Measurements from ENCODE around the gene DNAJC12.
"Not testable (repeated sequence)": the region's sequence is repeated elsewhere in the genome, so short reads cannot be mapped to it uniquely, and the experiment has no call there.

The DNAJC12 gene

DNA sequence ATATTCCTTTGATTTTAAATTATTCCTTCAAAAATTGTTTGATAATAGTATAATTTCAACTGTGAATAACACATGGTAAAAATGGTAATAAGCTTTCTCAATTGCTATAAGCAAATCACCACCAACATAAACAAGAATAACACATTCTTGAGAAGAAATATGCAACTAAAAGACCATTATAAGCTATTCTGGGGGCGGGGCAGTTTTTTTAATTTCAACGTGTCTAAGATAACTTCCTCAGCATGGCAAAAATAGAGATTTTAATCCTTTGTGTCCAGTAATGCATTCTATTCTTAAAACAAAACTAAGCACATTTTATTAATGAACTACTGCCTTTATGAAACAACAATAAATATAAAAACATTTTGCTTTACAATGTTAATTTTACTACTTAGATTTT lies 1.5 kb downstream of the DNAJC12 start (continued):
- TF ChIP-seq OSR1 (CRISPR knock-in tag; IDR thresholded peaks at IDR 0.05) (no peak), GLIS3 (CRISPR knock-in tag; IDR thresholded peaks at IDR 0.05) (no peak), PPARA (CRISPR knock-in tag; IDR thresholded peaks at IDR 0.05; ENCODE audit: borderline replicate concordance) (no peak), ZC3H10 (CRISPR knock-in tag; IDR thresholded peaks at IDR 0.05) (no peak), ZNF8 (CRISPR knock-in tag; IDR thresholded peaks at IDR 0.05) (no peak), SNAI2 (CRISPR knock-in tag; IDR thresholded peaks at IDR 0.05) (no peak)
- TF ChIP-seq, protein P1, sequence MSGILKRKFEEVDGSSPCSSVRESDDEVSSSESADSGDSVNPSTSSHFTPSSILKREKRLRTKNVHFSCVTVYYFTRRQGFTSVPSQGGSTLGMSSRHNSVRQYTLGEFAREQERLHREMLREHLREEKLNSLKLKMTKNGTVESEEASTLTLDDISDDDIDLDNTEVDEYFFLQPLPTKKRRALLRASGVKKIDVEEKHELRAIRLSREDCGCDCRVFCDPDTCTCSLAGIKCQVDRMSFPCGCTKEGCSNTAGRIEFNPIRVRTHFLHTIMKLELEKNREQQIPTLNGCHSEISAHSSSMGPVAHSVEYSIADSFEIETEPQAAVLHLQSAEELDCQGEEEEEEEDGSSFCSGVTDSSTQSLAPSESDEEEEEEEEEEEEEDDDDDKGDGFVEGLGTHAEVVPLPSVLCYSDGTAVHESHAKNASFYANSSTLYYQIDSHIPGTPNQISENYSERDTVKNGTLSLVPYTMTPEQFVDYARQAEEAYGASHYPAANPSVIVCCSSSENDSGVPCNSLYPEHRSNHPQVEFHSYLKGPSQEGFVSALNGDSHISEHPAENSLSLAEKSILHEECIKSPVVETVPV (CRISPR knock-in tag; IDR thresholded peaks at IDR 0.05) = no peak

DNA sequence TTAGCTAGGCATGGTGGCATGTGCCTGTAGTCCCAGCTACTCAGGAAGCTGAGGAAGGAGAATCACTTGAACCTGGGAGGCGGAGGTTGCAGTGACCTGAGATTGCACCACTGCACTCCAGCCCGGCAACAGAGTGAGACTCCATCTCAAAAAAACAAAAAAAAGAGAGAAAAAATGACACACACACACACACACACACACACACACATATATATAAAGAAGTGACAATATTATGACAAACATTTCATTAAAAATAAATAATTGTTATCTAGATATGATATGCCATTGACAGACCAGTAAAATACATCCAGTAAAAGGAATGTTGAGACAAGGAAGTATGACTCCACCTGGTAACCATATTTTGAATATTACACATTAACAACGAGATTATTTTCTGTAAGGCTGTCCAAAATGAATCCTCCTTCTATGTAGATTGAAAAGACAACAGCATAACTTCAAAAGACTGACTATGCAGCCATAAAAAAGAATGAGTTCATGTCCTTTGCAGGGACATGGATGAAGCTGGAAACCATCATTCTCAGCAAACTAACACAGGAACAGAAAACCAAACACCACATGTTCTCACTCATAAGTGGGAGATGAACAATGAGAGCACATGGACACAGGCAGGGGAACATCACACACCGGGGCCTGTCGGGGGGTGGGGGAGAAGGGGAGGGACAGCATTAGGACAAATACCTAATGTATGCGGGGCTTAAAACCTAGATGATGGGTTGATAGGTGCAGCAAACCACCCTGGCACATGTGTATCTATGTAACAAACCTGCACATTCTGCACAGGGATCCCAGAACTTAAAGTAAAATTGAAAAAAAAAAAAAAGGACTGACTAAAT lies 2.2 kb downstream of the DNAJC12 start:
- not testable (repeated sequence) for ATAC-seq

DNA sequence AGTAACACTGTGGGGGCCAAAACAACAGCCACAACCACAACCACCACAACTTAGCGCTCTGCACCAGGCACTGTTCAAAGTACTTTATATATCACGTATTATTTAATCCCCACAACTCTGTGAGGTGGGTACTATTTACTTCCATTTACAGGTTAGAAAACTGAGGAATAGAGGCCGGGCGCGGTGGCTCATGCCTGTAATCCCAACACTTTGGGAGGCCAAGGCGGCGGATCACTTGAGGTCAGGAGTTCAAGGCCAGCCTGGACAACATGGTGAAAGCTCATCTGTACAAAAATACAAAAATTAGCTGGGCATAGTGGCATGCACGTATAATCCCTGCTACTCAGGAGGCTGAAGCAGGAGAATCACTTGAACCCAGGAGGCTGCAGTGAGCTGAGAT lies 3.6 kb downstream of the DNAJC12 start:
- no peak for ATAC-seq
- no peak for TF ChIP-seq ZFP30 (CRISPR knock-in tag; IDR thresholded peaks at IDR 0.05)
- TF ChIP-seq, protein P2, sequence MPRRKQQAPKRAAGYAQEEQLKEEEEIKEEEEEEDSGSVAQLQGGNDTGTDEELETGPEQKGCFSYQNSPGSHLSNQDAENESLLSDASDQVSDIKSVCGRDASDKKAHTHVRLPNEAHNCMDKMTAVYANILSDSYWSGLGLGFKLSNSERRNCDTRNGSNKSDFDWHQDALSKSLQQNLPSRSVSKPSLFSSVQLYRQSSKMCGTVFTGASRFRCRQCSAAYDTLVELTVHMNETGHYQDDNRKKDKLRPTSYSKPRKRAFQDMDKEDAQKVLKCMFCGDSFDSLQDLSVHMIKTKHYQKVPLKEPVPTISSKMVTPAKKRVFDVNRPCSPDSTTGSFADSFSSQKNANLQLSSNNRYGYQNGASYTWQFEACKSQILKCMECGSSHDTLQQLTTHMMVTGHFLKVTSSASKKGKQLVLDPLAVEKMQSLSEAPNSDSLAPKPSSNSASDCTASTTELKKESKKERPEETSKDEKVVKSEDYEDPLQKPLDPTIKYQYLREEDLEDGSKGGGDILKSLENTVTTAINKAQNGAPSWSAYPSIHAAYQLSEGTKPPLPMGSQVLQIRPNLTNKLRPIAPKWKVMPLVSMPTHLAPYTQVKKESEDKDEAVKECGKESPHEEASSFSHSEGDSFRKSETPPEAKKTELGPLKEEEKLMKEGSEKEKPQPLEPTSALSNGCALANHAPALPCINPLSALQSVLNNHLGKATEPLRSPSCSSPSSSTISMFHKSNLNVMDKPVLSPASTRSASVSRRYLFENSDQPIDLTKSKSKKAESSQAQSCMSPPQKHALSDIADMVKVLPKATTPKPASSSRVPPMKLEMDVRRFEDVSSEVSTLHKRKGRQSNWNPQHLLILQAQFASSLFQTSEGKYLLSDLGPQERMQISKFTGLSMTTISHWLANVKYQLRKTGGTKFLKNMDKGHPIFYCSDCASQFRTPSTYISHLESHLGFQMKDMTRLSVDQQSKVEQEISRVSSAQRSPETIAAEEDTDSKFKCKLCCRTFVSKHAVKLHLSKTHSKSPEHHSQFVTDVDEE (CRISPR knock-in tag; IDR thresholded peaks at IDR 0.05) = no peak
- TF ChIP-seq BACH2 (CRISPR knock-in tag; IDR thresholded peaks at IDR 0.05; ENCODE audit: borderline replicate concordance) = no peak
- TF ChIP-seq, protein P3, sequence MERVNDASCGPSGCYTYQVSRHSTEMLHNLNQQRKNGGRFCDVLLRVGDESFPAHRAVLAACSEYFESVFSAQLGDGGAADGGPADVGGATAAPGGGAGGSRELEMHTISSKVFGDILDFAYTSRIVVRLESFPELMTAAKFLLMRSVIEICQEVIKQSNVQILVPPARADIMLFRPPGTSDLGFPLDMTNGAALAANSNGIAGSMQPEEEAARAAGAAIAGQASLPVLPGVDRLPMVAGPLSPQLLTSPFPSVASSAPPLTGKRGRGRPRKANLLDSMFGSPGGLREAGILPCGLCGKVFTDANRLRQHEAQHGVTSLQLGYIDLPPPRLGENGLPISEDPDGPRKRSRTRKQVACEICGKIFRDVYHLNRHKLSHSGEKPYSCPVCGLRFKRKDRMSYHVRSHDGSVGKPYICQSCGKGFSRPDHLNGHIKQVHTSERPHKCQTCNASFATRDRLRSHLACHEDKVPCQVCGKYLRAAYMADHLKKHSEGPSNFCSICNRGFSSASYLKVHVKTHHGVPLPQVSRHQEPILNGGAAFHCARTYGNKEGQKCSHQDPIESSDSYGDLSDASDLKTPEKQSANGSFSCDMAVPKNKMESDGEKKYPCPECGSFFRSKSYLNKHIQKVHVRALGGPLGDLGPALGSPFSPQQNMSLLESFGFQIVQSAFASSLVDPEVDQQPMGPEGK (CRISPR knock-in tag; IDR thresholded peaks at IDR 0.05; ENCODE audit: borderline replicate concordance) = no peak
- TF ChIP-seq TOX (CRISPR knock-in tag; IDR thresholded peaks at IDR 0.05; ENCODE audit: borderline replicate concordance) = no peak
- TF ChIP-seq SNAI2 (CRISPR knock-in tag; IDR thresholded peaks at IDR 0.05) = no peak
- TF ChIP-seq, protein P1 (CRISPR knock-in tag; IDR thresholded peaks at IDR 0.05) = no peak
- TF ChIP-seq OSR1 (CRISPR knock-in tag; IDR thresholded peaks at IDR 0.05) = no peak
- no peak for TF ChIP-seq PPARA (CRISPR knock-in tag; IDR thresholded peaks at IDR 0.05; ENCODE audit: borderline replicate concordance)
- TF ChIP-seq GLIS3 (CRISPR knock-in tag; IDR thresholded peaks at IDR 0.05) = no peak
- TF ChIP-seq TCF4 (CRISPR knock-in tag; IDR thresholded peaks at IDR 0.05; ENCODE audit: borderline replicate concordance) = no peak
- TF ChIP-seq ZNF8 (CRISPR knock-in tag; IDR thresholded peaks at IDR 0.05) = no peak
- TF ChIP-seq ARNTL (CRISPR knock-in tag; IDR thresholded peaks at IDR 0.05; ENCODE audit: borderline replicate concordance, low read depth) = no peak
- TF ChIP-seq ZC3H10 (CRISPR knock-in tag; IDR thresholded peaks at IDR 0.05) = no peak
- TF ChIP-seq ZFP3 (CRISPR knock-in tag; IDR thresholded peaks at IDR 0.05) = no peak
- no peak for TF ChIP-seq CSDC2 (CRISPR knock-in tag; IDR thresholded peaks at IDR 0.05)
- TF ChIP-seq, protein P4, sequence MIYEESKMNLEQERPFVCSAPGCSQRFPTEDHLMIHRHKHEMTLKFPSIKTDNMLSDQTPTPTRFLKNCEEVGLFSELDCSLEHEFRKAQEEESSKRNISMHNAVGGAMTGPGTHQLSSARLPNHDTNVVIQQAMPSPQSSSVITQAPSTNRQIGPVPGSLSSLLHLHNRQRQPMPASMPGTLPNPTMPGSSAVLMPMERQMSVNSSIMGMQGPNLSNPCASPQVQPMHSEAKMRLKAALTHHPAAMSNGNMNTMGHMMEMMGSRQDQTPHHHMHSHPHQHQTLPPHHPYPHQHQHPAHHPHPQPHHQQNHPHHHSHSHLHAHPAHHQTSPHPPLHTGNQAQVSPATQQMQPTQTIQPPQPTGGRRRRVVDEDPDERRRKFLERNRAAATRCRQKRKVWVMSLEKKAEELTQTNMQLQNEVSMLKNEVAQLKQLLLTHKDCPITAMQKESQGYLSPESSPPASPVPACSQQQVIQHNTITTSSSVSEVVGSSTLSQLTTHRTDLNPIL (CRISPR knock-in tag; IDR thresholded peaks at IDR 0.05; ENCODE audit: low read depth) = no peak

DNA sequence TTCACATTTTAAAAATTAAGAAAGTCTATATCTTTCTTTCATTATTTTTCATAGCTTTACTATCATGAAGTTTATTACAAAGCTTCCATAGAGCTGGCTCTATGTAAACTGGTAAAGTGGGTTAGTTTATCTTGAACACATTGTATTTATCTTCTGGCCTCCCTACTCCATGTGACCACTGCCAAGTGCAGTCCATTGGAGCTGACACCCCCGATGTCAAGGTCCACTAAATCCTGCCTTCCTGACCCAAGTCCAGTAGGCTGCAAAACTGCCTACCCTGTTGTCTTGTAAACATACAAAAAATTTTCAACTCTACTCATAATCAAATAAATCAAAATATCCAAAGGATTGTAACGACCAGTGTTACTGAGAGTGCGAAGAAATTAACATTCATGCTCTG lies 10.2 kb downstream of the DNAJC12 start:
- ATAC-seq = no peak
- TF ChIP-seq GLIS3 (CRISPR knock-in tag; IDR thresholded peaks at IDR 0.05) (no peak), TCF4 (CRISPR knock-in tag; IDR thresholded peaks at IDR 0.05; ENCODE audit: borderline replicate concordance) (no peak), BACH2 (CRISPR knock-in tag; IDR thresholded peaks at IDR 0.05; ENCODE audit: borderline replicate concordance) (no peak), RARB (CRISPR knock-in tag; IDR thresholded peaks at IDR 0.05) (no peak), ISL1 (CRISPR knock-in tag; IDR thresholded peaks at IDR 0.05) (no peak)
- TF ChIP-seq, protein P3 (CRISPR knock-in tag; IDR thresholded peaks at IDR 0.05; ENCODE audit: borderline replicate concordance) = no peak
- TF ChIP-seq, protein P2 (CRISPR knock-in tag; IDR thresholded peaks at IDR 0.05) = no peak

Measured in SK-N-SH treated with all-trans-retinoic acid at 6 μM for 48 hours (cell line).